Left ventricle myocardium superior (tissue), 1 donor: ENCODE measurements around the gene PIRT. TPM values are rescaled to one million over a fixed set of nuclear protein-coding genes. Genes with fewer than 3 reads are reported as not detected.
A peak's percentile ranks its signal among the peaks of the same experiment; 100 is the strongest.
"Not testable (repeated sequence)": the region's sequence is repeated elsewhere in the genome, so short reads cannot be mapped to it uniquely, and the experiment has no call there.

Source experiments
- ATAC-seq: fragments of 200-7000 bp; cut with Tn5 transposase; one replicate; pipeline ENCODE4 v1.9.1; 2020; ENCODE audit warnings: mild to moderate bottlenecking, moderate library complexity
- DNase-seq: peaks from one replicate; pipeline ENCODE4 v3.0.0-alpha.2; 2020
- intact Hi-C: fragments of 100-400 bp; cut with micrococcal nuclease; formaldehyde crosslinking; loops from one replicate; pipeline ENCODE4 v1.11.0; 2022
- long read RNA-seq: library from polyadenylated mRNA; unstranded; transcript quantifications from one replicate; pipeline ENCODE4 v2.0.0, GENCODE V29; 2021
- total RNA-seq: library from RNA; stranded (reverse); fragmentation: NEBNext Ultra II Directional; extraction: Animal tissue kit (Norgen Biotek cat#: 25700); gene quantifications from one replicate; pipeline ENCODE4 v1.2.1, GENCODE V29; 2021
- donor health status: DM: no; HTN: yes; CAD: no; lungs with severe emphysema.

Gene PIRT
- total RNA-seq = not detected
- long read RNA-seq = 0 reads

DNA sequence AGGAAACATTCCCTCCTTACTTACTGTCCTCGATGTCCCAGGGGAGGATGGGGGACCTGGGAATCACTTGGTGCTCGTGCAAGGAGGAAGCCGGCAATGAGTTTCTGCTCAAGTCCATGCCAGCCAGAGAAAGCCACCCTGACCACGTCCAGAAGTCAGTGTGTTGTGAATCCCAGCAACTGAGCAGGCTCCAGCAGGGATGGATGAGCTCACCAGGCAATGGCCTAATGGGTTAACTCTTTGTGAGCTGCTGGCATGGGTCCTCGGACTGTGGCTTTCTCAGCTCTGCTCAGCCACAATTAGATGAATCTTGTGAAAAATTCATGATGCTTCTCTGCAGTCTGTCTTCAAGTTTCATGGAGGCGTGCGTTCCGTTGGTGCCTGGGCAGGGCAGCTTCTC is at the start of gene PIRT:
PIRT (minus strand) TSS at position 167 of the 400 bp plus-strand sequence. CDS start 12,442 bp downstream, outside the sequence.
- ATAC-seq = no peak
- intact Hi-C loops = no loop called here

DNA sequence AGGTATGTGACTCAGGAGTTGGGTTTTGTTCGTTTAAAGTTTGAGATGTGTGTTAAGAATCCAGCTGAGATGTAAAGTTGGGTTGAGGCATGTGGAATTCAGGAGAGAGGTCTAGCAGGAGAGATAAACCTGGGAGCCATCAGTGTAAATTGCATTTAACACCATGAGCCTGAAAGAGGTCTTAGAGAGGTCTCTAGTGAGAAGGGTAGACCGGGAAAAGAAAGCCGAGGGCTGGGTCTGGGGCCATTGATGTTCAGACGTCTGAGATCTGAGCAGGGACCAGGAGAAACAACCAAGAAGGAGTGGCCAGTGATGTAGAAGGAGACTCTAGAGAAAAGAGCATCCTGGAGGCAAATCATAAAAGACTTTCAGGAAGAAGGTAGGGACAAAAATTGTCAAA is 44.1 kb upstream of the PIRT start:
- intact Hi-C loops = no loop called here
- ATAC-seq = no peak

More for the DNA sequence above, at the start of gene PIRT:
- DNase-seq = no peak

DNA sequence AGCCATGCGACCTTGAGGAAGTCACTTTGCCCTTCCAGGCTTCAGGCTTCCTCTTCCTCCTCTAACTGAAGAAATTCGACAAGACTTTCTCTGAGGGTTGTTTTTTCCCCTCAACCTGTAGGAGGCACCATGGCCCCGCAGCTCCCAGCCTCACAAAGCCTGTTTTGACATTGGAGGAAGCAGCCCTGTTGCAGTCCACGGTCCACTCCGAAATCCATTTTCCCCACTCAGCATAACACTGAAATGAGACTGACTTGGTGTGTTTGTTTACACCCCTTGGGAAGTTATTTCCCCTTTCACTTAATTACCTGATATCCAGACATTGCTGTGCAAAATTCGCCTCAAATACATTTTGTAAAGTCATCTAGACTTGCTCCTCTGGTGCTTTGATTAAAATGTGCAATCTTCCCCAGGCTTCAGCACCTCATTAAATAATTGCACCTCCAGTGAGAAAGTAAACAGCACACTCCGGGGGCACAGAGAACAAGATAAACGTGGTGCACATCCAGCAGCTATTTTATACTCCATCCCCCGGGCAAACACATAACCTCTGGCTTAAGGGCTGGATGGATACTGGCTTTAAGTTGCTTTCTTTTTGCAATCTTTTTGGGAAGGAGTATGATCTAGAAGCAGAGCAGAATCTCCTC is 41.4 kb upstream of the PIRT start:
- ATAC-seq (peak; percentile 29), DNase-seq (peak; percentile 39)
- intact Hi-C loops = no loop called here

More for the DNA sequence above, 44.1 kb upstream of the PIRT start:
- no peak for DNase-seq

DNA sequence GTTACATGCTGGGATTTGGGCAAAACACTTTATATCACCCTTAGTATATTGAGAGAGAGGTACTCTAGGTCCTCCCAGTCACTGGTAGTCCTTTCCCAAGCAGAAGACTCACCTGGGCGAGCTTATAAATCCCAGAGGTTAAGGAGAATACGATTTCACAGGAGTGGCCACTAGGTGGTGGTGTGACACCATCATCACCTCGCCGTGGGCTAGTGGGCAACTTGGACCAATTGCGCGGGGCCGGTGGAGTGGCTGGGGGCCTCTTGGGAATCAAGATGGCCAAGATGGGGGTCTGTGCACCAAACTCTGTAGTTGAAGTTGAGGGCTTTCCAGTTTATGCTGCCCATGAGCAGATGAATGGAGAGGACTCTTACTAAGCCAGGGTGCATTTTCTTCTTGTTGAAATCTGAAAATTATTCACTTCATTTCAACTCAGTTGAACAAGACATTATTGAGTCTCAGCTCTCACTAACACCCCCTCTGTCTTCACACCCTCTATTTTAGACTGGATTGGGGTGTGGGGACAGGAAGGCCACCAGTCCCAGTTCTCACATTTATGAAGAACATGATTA is 38.2 kb upstream of the PIRT start:
- intact Hi-C loops = no loop called here
- peak; percentile 33 for DNase-seq
- peak; percentile 31 for ATAC-seq

DNA sequence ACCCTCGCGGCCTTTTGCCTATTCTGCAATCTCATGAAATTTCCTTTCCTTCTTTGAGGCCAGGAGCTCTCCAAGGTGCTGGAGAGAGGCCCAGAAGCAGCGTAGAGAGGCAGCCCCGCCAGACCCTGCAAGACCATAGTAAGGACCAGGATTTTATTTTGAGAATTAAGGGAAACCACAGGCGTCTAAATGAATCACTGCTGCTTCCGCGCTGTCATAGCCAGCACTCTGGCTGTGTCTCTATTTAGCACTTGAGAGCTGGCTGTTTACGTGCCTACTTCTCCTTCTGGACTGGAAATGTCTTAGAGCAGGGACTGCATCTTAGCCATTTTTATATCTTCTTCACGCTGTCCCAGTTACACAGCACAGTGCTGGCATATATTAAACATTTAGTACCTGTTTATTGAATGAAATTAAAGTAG is 37.6 kb upstream of the PIRT start:
- intact Hi-C loops = no loop called here
- ATAC-seq = no peak
- DNase-seq = no peak

DNA sequence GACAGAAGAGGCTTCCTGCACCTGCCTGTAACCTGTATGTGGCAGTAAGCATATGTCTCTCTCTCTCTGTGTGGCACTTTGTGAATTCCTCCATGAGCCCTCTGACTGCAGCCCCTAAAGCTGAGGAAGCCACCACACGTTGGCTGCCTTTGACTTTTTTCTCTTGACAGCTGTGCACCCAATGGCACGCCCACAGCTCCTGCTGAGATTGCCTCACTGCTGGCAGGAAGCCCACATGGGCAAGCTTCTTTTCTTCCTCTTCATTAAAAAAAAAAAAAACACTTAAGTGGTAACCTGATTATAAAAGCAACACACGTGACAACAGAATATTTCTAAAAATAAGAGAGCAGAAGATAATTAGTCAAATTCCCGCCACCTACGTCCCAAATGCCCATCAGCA is 34.0 kb upstream of the PIRT start:
- DNase-seq (peak; percentile 33), ATAC-seq (no peak)
- intact Hi-C loops = no loop called here

DNA sequence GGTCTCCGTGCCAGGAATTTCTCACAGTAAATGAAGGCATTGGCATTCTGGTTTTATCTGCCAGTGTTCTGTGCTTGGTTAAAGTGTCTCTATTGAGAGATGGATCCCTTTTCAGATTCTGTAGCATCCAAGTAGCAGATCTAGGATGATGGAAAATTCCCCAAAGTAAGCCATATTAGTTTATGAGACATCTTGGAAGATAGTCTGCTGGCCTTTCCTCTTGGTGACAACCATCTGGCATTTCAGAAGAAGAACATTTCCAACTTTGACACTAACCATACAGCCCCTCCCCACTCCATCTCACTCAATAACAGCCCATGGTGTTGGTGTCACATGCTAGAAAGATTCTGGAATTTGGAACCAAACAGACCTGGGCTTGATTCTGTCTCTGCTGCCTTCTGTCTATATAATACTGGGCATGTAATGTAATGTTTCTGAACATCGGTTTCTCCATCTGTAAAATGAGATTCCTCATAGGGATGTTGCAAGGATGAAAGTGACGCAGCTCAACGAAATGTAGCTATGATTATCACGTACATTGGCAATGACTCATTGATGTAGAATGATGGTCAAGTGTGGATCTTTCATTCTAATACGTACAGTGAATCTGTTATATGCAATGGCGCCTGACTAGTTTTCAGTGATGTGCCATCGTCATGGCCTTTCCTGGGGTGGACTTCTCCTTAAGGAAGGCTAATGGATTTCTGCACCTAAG is 32.6 kb upstream of the PIRT start:
- DNase-seq (no peak), ATAC-seq (no peak)
- intact Hi-C loops = no loop called here

DNA sequence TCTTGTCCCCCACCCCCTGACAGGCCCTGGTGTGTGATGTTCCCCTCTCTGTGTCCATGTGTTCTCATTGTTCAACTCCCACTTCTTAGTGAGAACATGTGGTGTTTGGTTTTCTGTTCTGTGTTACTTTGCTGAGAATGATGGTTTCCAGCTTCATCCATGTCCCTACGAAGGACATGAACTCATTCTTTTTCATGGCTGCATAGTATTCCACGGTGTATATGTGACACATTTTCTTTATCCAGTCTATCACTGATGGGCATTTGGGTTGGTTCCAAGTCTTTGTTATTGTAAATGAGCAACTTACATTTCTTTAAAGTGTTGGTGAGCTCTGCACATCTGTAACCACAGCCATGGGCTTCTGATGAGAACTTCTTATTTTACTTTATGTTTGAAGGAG is 30.9 kb upstream of the PIRT start:
- DNase-seq, intact Hi-C loops, ATAC-seq: not testable (repeated sequence)

DNA sequence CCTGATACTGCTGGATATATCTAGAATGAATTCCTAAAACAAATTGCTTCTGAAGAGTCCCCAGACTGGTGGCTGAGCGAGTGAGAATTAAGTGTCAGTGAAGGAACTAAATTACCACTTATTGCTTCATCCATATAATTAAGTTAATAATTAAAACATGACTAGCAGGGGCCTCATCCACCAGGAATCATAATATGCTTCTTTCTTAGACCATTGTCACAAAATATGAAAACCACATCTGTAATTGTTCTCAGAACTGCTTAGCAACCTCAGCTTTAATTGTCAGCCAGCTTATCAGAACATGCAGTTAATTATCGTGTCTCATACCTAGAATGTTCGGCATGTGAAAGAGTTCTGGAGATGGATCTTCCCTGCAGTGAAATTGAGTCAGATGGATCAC is 21.2 kb upstream of the PIRT start:
- DNase-seq = no peak
- intact Hi-C loops = no loop called here
- no peak for ATAC-seq

DNA sequence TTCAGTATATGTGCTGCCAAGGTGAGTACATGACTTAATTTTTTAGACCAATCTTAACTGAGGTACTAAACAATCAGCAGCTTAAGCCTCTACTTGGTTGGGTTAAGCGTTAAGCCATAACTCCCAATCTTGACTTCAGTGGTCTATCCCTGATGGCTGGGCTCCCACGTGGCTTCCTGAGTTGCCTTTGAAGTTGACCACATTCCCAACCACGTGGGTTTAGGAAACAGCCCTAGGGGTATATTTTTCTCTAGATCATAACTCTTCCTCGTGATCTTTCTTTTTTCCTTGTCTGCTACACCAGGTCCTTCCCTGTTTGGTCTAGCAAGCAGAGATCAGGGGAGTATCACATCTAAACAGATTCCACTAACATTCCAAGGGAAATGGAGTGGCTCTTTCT is 20.1 kb upstream of the PIRT start:
- DNase-seq (no peak), ATAC-seq (no peak)
- intact Hi-C loops = no loop called here

DNA sequence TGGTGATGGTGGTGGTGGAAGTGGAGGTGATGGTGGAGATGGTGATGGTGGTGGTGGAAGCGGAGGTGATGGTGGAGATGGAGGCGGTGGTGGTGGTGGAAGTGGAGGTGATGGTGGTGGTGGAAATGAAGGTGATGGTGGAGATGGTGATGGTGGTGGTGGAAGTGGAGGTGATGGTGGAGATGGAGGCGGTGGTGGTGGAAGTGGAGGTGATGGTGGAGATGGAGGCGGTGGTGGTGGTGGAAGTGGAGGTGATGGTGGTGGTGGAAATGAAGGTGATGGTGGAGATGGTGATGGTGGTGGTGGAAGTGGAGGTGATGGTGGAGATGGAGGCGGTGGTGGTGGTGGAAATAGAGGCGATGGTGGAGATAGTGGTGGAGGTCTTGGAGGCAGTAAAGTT is 8.7 kb upstream of the PIRT start:
- not testable (repeated sequence) for ATAC-seq, DNase-seq
- intact Hi-C loops = loop anchor here (10.0 kb wide), 1 partner anchor 202 kb away; no protein-coding TSS in a partner anchor

DNA sequence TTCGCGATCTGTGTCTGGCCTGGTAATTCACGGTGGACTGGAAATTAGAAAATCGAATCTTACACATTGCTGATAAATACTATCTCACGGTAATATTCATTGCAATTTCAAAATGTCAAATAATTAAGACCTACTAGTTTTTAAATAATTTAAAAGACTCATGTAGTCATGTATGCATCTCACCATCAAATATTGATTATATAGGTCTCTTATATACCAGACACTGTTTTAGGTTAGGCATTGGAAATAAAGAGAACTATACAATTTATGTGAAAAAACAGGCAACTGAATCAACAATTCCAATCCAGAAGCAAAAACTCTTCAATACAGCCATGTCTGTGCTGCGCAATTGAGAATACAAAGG is 7.5 kb upstream of the PIRT start:
- DNase-seq (no peak), ATAC-seq (no peak)
- intact Hi-C loops = loop anchor here (10.0 kb wide), 1 partner anchor 201 kb away; no protein-coding TSS in a partner anchor

DNA sequence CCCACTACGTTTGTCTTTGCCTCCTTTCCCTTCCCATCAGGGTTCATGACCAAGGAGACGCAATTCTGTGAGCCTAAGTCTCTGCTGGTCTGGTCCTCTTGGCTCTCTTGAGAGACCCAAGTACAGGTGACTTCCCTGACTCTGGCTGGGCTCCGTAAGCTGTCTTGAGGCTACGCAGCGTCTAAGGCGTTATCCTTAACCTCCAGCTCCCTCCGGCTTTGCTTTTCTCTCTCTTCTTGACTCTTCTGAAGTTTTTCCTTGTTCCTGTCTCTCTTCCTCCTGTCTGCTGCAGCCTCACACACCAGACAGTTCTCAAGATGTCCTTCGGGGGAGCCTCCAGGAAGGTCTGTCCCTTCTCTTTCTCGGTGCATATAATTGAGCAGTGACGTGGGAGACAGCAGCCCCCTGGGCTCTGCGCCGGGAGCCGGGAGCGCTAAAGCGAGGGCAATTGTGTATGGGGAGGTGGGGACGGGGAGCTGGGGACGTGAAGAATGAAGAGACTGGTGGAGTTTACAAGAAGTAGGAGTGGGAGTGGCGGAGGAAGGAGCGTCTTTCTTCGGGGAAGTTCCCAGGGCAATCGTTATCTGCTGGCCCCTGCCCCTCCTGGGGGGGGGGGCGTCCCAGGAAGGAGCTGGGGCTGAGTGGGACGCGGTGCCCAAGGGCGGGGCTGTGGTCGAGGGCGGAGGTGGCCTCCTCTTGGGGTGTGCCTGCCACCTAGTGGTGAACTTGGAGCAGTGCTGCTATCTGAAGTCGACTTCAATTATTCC is 6.9 kb upstream of the PIRT start:
- intact Hi-C loops = loop anchor here (5.0 to 10.0 kb wide), 2 partner anchors 108 to 200 kb away; no protein-coding TSS in a partner anchor
- ATAC-seq (peak; percentile 98), DNase-seq (peak; percentile 81)

DNA sequence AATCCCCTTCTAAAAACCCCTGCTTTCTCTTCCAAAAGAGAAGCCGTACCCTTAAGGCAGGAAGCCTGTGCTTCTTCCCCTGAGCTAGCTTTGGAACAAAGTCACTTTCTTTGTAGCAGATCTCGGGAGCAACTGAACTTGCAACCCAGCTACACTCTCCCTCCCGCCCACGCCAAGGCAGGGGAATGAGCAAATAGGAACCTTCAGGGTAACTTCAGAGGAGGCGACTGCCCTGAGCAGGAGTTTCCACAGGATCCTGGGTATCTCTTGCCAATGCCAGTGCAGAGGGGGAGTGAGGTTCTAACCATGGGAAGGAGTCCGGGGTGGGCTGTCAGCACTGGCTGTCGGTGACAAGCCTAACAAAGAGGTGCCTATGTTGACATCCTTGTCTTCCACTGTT is 5.9 kb upstream of the PIRT start:
- DNase-seq (no peak), ATAC-seq (peak; percentile 13)
- intact Hi-C loops = loop anchor here (5.0 to 10.0 kb wide), 2 partner anchors 107 to 199 kb away; no protein-coding TSS in a partner anchor

DNA sequence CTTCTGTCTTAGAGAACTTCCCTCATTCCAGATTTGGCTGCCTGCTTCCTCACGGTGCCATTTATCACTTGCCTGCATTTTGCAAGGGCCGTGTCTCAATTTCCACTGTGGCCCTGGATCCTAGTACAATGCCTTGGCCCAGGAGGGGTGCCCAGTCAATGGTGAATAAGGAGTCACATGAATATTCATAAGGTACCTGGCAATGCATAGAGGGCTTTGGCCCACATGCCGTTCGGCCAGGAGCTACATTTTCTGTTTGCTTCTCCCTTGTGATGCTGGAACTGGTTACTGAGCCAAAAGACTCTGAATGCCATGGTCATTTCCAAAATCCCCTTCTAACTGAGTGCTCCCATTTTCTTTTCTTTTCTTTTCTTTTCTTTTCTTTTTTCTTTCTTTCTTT is 4.8 kb upstream of the PIRT start:
- intact Hi-C loops = loop anchor here (5.0 to 10.0 kb wide), 2 partner anchors 105 to 198 kb away; no protein-coding TSS in a partner anchor
- no peak for DNase-seq
- ATAC-seq = no peak

DNA sequence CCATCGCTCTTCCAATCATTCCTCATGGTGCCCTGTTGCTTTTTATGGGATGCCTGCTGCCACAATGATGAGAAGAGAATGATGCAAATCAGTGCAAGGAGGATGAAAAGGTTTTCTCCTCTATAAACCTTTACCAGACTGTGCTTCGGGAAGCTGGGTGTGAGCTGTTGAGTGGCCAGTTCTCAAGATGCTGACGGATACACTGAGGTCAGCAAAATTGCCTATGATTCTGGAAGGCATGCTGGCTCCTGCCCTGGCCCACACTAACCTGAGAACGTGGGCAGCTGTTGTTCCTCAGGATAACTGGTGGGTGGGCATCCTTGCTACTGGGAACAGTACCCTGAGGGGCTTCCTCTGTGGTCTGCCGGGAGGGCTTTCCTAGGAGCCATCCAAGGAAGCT is 795 bp upstream of the PIRT start:
- intact Hi-C loops = no loop called here
- DNase-seq = no peak
- no peak for ATAC-seq

DNA sequence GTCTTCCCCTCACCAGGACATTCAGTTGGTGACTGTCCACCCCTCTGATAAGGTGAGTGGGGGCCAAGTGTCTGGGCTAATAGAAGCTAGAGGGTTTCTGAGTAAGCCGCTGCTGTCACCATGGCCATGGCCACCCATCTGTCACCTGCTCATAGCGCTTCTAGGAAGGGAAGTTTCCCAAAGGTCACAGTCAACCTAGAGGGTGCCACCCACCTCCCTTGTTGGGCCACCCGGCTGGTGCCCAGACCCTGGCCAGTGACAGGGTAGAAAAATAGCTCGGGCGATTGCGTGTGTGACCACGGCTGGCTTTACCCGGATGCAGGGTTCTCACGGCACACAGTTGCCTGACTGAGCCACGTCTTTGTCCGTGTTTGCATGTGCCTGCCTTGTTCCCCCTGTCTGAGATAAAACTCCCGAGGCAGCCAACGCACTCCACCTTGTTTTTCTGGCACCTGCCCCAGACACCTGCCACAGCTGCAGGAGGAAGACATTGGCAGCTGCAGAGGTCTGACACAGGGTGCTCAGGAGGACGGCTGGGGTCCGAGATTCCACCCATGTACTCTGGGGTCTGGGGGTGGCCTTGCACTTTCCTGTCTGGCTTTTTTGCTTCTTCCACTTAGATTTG is 809 bp downstream of the PIRT start:
- ATAC-seq (no peak), DNase-seq (no peak)
- intact Hi-C loops = no loop called here

DNA sequence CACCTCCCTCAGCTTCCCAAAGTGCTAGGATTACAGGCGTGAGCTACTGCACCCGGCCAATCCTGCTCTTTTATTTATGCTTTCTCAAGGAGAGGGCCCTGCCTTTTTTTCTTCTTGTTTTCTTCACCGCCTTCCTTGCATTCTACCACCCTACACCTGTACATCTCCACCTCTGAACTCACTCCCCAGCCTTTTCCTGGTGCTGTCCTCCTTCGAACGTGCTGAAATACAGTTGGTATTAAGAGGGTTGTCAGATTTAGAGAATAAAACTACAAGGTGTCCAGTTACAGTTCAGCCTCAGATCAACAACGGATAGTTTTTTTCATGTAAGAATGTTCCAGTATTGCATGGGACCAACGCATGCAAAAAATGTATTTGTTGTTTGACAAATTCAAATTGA is 1.7 kb downstream of the PIRT start:
- intact Hi-C loops = no loop called here
- no peak for DNase-seq
- no peak for ATAC-seq

DNA sequence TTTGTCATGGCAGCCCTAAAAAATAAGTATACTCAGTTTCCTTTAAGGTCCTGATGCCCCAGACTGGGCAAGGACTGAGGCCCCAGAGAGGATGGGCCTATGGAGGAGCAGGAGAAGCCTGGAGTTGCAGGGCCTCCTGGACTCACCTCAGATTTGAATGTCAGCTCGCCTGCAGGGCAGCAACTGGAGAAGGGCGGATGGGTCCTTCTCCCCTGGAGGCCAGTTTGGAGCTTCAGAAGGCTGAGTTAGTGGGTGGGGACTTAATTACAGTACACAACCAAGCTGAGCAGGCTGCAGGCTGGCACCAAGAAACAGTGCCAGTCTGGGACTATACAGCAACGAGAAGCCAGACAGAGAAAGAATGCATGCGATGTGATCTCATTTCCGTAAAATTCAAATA is 6.2 kb downstream of the PIRT start:
- ATAC-seq (no peak), DNase-seq (no peak)
- intact Hi-C loops = no loop called here
